Measurements from ENCODE around the gene GUCA1C. TPM values are rescaled to one million over a fixed set of nuclear protein-coding genes. Genes with fewer than 3 reads are reported as not detected.

Gene GUCA1C
- total and polyA plus RNA-seq, 12 donors, result 0.44 to 0.48 TPM; not detected in 10

DNA sequence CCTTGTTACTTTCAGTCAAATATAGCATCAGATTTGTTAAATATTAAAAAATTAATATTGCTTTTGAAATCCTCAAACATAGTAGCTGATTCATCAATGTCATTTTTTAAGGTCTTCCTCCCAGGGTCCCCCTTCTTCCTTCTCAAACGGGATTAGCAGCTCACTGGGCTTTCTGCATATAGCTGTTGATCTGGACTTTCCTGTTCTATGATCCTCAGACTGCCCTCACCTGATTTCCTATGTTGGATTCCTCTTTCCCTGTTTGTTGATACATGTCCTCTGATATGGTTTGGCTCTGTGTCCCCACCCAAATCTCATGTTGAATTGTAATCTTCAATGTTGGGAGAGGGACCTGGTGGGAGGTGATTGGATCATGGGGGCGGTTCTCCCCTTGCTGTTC, 5.8 kb downstream of the GUCA1C start:
- intact Hi-C loops (cut with DNase I), result no loop called here
- no peak for TF ChIP-seq POLR2A (IDR thresholded peaks at IDR 0.05)
- TF ChIP-seq, protein P1, sequence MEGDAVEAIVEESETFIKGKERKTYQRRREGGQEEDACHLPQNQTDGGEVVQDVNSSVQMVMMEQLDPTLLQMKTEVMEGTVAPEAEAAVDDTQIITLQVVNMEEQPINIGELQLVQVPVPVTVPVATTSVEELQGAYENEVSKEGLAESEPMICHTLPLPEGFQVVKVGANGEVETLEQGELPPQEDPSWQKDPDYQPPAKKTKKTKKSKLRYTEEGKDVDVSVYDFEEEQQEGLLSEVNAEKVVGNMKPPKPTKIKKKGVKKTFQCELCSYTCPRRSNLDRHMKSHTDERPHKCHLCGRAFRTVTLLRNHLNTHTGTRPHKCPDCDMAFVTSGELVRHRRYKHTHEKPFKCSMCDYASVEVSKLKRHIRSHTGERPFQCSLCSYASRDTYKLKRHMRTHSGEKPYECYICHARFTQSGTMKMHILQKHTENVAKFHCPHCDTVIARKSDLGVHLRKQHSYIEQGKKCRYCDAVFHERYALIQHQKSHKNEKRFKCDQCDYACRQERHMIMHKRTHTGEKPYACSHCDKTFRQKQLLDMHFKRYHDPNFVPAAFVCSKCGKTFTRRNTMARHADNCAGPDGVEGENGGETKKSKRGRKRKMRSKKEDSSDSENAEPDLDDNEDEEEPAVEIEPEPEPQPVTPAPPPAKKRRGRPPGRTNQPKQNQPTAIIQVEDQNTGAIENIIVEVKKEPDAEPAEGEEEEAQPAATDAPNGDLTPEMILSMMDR (IDR thresholded peaks at IDR 0.05), result no peak

DNA sequence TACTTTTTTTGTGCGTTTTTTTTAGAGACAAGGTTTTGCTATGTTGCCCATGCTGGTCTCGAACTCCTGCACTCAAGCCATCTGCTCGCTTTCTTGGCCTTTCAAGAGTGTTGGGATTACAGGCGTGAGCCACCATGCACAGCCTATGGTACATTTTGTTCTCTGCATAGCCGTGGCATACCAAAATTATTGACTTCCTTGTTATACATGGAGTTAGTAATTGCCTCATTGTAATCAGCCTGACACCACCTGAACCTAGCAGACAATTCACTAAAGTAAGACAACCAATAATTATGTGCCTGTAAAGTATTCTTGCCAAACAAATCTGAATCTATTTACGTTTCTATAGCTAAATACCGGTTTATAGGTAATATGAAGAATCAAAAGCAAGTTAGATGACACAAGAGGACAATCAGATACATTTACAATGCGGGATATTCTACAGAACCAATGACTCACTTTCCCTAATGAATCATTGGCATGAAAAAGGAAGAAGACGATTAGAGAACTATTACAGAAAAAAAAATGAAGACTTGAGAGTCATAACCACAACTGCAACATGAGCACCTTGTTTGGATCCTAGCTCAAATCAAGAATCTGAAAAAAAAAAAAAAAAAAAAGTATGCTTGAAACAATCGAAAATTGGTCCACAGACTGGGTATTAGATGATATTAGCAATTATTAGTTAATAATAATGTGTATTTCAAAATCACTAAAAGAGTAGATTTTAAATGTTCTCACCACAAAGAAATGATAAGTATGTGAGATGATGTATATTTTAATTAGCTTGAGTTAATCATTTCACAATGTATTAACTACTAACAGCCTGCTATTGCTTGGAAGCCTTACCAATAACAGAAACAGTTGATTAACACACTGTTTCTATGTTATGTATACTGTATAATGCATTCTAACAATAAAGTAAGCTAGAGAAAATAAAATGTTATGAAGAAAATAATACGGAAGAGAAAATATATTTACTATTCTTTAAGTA, 7.1 kb downstream of the GUCA1C start:
- Histone ChIP-seq H3K9me3 (replicated peaks in 1 of 3) (no peaks in the 10 kb centered on the region), H3K4me3 (no peak overlapping the region), H3K27ac (no peak overlapping the region), H3K36me3 (replicated peaks in 1 of 2) (no peaks in the 10 kb centered on the region), H3K4me1 (replicated peaks in 1 of 2) (no peaks in the 10 kb centered on the region), H3K27me3 (no peaks in the 10 kb centered on the region)
- WGBS, 4 donors, result 72 to 84% (median 76%) methylated on average over 11 of the region's 11 CpGs
- intact Hi-C loops (cut with DNase I), result no loop called here
- no peak for DNase-seq
- no peak for TF ChIP-seq POLR2A (IDR thresholded peaks at IDR 0.05)
- TF ChIP-seq, protein P1 (IDR thresholded peaks at IDR 0.05), result no peak

More for the DNA sequence above, 5.8 kb downstream of the GUCA1C start:
- H3K36me3 ChIP-seq (replicated peaks in 1 of 2), result no peaks in the 10 kb centered on the region
- H3K27me3 ChIP-seq, result no peaks in the 10 kb centered on the region
- 57 to 60% (median 59%) methylated on average over 2 of the region's 2 CpGs for WGBS, 4 donors
- H3K27ac ChIP-seq, result no peak overlapping the region
- H3K4me3 ChIP-seq, result no peak overlapping the region
- no peak for DNase-seq
- H3K4me1 ChIP-seq (replicated peaks in 1 of 2), result no peaks in the 10 kb centered on the region
- no peaks in the 10 kb centered on the region for H3K9me3 ChIP-seq (replicated peaks in 1 of 3)

DNA sequence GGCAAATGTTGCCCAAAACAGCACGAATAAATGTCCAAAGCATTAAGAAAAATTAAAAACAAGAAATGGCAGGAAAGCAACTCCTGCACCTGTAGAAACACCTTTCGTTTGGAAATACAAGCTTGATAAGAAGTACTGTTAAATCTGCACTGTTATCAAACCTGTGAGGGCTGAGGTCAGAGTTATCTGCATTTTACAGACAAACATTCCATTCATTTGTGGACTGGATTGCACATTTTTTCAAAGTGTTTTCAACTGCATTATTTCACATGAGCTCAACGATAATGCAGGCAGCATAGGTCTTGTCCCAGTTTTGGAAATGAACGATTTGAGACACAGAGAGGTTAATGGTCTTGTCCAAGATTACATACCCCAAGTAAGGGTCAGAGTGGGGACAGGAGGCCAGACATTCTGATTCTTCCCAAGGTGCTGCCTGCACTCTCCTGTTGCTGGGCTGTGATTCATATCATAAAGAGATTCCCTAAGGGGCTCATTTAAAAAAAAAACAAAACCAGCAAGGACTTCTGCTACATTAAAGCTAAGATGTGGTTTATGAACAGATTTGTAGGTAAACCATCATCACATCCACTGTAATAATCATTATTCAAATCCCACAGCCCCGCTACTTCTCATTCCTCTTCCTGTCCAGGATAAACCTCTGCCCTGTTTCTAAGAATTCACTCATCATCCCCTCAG, 13.0 kb downstream of the GUCA1C start:
- Histone ChIP-seq H3K36me3 (replicated peaks in 1 of 2) (no peaks in the 10 kb centered on the region), H3K27me3 (no peaks in the 10 kb centered on the region), H3K27ac (no peak overlapping the region), H3K4me1 (replicated peaks in 1 of 2) (no peaks in the 10 kb centered on the region), H3K4me3 (no peak overlapping the region), H3K9me3 (replicated peaks in 1 of 3) (no peaks in the 10 kb centered on the region)
- intact Hi-C loops (cut with DNase I), result no loop called here
- 49 to 58% (median 51%) methylated on average over 5 of the region's 5 CpGs for WGBS, 4 donors
- TF ChIP-seq, protein P1 (IDR thresholded peaks at IDR 0.05), result no peak
- TF ChIP-seq POLR2A (IDR thresholded peaks at IDR 0.05), result no peak
- DNase-seq, result no peak

DNA sequence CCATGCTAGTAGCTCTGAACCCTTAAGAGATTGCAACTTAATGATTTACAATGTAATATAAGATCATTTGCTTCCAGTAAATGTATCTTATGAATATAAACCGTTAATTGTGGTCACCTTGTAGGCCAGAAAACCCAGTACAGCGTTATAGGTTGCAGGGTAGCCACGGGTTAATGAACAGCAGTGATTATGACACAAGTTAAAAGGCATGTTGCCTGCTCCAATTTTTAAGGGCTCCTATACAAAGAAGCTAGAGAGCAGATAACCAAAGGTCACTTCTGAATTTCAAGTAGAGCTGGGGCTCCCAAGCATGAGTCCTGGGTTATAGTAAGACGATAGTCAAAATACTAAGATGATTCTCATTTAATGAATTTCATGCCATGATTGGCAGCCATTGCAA, 13.5 kb downstream of the GUCA1C start:
- Histone ChIP-seq H3K4me1 (replicated peaks in 1 of 2) (no peaks in the 10 kb centered on the region), H3K27ac (no peak overlapping the region), H3K36me3 (replicated peaks in 1 of 2) (no peaks in the 10 kb centered on the region), H3K4me3 (no peak overlapping the region), H3K9me3 (replicated peaks in 1 of 3) (no peaks in the 10 kb centered on the region), H3K27me3 (no peaks in the 10 kb centered on the region)
- DNase-seq, result no peak
- WGBS, 4 donors, result 61 to 79% (median 75%) methylated on average over 4 of the region's 4 CpGs
- TF ChIP-seq, protein P1 (IDR thresholded peaks at IDR 0.05), result no peak
- TF ChIP-seq POLR2A (IDR thresholded peaks at IDR 0.05), result no peak
- intact Hi-C loops (cut with DNase I), result no loop called here
